ENCODE data around the gene TLX3. TPM values are rescaled to one million over a fixed set of nuclear protein-coding genes. Genes with fewer than 3 reads are reported as not detected.

The TLX3 gene
- total RNA-seq, 2 donors from 2014 or later: not detected

DNA sequence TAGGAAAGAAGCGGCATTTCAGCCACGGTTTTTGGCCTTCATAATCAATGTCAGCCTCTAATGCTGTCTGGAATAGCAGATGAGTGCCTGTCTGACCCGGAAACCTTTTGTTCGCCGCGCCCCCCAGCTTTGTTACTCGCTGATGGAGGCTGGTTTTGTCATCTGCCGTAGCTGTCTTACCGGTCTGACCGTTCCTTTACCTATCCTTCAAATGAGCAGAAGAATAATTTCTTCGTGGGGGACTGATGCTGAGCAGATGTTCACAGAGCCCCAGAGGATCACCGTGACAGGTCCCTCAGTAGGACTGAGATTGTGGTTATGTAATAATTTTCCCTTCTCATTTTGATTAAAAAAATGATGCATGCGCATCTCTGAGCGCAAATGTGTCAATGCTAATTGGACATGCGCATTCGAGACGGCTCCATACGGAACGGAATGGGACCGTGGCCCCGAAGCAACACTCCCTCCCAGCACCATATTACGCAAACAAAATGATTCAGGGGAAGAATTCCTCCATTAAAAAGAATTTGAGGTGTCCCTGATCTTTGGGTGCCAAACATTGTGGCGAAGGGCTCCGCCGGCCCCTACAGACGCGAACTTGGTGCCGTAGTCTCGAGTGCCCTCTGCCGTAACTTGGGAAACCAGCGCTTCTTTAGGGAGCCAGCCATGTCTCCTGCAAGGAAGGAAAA, 27.6 kb downstream of the TLX3 start:
- TF ChIP-seq, protein P1, sequence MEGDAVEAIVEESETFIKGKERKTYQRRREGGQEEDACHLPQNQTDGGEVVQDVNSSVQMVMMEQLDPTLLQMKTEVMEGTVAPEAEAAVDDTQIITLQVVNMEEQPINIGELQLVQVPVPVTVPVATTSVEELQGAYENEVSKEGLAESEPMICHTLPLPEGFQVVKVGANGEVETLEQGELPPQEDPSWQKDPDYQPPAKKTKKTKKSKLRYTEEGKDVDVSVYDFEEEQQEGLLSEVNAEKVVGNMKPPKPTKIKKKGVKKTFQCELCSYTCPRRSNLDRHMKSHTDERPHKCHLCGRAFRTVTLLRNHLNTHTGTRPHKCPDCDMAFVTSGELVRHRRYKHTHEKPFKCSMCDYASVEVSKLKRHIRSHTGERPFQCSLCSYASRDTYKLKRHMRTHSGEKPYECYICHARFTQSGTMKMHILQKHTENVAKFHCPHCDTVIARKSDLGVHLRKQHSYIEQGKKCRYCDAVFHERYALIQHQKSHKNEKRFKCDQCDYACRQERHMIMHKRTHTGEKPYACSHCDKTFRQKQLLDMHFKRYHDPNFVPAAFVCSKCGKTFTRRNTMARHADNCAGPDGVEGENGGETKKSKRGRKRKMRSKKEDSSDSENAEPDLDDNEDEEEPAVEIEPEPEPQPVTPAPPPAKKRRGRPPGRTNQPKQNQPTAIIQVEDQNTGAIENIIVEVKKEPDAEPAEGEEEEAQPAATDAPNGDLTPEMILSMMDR (IDR thresholded peaks at IDR 0.05): peak; percentile 51 to 68
- no peak for DNase-seq (ENCODE audit: low spot score)
- Histone ChIP-seq H3K9me3 (no peaks in the 10 kb centered on the region), H3K36me3 (no peaks in the 10 kb centered on the region), H3K27me3 (peaks cover 0 to 5% of the 10 kb centered on the region in 2 donors), H3K4me1 (no peaks in the 10 kb centered on the region), H3K4me3 (peak overlapping the region; percentile 16 to 39), H3K27ac (no peak overlapping the region)

GRCh38 chr5:171337210-171337569, 28.1 kb downstream of the TLX3 start:
- TF ChIP-seq, protein P1 (IDR thresholded peaks at IDR 0.05): peak in 1 of 2 donors; percentile 9
- Histone ChIP-seq H3K36me3 (no peaks in the 10 kb centered on the region), H3K27me3 (peaks cover 0 to 5% of the 10 kb centered on the region in 2 donors), H3K4me3 (peak overlapping the region; percentile 16 to 39), H3K9me3 (no peaks in the 10 kb centered on the region), H3K4me1 (no peaks in the 10 kb centered on the region), H3K27ac (no peak overlapping the region)
- no peak for DNase-seq (ENCODE audit: low spot score)

DNA sequence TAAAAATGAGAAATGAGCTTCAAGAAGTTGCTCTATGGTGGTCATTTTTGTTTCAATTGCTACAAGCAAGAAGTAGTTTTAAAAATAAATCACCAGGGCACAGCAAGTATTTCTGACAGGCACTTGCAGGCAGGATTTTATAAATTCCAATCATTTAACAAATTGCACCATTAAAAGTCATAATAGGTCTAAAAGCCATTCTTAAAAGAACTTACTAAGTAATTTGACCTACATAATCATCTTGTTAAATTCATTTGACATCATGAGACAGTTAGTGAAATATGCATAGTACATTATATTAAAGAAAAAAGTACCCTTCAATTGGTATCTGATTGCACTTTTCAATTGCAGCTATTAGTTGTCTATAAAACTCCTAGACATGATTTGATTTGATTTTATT, 31.0 kb downstream of the TLX3 start:
- peaks cover 0 to 5% of the 10 kb centered on the region in 2 donors for H3K27me3 ChIP-seq
- H3K27ac ChIP-seq: no peak overlapping the region
- TF ChIP-seq, protein P1 (IDR thresholded peaks at IDR 0.05): no peak

DNA sequence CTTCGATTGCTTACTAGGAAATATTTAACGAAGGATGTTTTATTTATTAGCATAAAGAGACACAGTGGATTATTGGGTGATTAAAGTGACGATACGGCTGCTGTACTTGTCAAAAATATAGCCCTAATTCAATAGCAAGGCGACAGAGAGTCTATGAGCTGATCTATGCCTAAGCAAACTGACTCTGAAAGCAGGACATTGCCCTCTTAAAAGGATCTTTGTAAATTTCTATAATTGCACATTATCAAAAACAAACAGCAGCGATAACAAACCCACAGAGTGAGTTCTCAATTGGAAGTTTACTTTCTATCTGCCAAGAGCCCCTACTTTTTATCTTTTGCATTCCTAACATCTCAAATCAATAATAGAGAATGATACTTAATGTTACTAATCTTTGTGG, 31.4 kb downstream of the TLX3 start:
- H3K4me3 ChIP-seq: no peak overlapping the region
- peaks cover 0 to 5% of the 10 kb centered on the region in 2 donors for H3K27me3 ChIP-seq
- H3K9me3 ChIP-seq: no peaks in the 10 kb centered on the region
- no peaks in the 10 kb centered on the region for H3K4me1 ChIP-seq
- TF ChIP-seq, protein P1 (IDR thresholded peaks at IDR 0.05): no peak
- H3K36me3 ChIP-seq: no peaks in the 10 kb centered on the region
- no peak overlapping the region for H3K27ac ChIP-seq
- no peak for DNase-seq (ENCODE audit: low spot score)

More for the DNA sequence above, 31.0 kb downstream of the TLX3 start:
- Histone ChIP-seq H3K36me3 (no peaks in the 10 kb centered on the region), H3K9me3 (no peaks in the 10 kb centered on the region), H3K4me1 (no peaks in the 10 kb centered on the region), H3K4me3 (no peak overlapping the region)
- DNase-seq (ENCODE audit: low spot score): no peak

DNA sequence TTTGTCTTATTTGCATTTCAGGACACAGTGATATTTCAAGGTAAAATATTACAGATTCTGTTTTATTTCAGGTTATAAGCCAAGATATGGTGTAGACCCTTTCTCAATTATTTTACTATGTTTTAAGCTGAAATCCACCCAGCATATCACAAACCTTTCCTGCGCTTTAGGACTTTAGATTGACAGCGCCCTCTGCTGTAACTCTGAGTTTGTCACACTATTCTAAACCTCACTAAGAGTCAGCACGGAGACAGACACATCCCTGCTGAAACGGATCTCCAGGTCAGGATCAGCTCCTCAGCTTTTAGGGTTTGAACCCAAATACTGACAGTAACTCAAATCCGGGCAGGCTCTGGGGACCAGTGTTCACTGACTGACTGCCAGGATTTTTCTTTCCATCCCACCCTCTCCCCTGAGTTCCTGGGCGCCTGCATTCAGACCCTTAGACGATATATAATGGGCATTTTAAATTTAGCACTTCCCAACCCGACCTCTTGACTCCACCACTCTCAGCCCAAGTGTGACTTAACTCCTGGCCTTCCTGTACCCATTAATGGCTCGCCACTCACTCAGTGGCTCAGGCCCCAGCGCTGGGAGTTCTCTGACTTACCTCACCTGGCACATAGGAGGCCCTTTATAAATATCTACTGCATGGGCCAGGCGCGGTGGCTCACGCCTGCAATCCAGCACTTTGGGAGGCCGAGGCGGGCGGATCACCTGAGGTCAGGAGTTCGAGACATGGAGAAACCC, 33.5 kb downstream of the TLX3 start:
- no peaks in the 10 kb centered on the region for H3K9me3 ChIP-seq
- no peak overlapping the region for H3K4me3 ChIP-seq
- H3K27ac ChIP-seq: no peak overlapping the region
- H3K27me3 ChIP-seq: no peaks in the 10 kb centered on the region
- no peaks in the 10 kb centered on the region for H3K36me3 ChIP-seq
- DNase-seq (ENCODE audit: low spot score): no peak
- TF ChIP-seq, protein P1 (IDR thresholded peaks at IDR 0.05): peak; percentile 24 to 69
- H3K4me1 ChIP-seq: no peaks in the 10 kb centered on the region

All from right atrium auricular region (tissue), 2 donors.